HG03175 (cell line): ENCODE measurements around the gene GTF3C6.
"Not testable (repeated sequence)": the region's sequence is repeated elsewhere in the genome, so short reads cannot be mapped to it uniquely, and the experiment has no call there.

Source experiments
- ATAC-seq: cut with Tn5 transposase; IDR thresholded peaks from one replicate; pipeline ENCODE4 v1.9.1; 2021; ENCODE audit warnings: mild to moderate bottlenecking, moderate library complexity; ENCODE audit not compliant: unreplicated experiment

The GTF3C6 gene, protein sequence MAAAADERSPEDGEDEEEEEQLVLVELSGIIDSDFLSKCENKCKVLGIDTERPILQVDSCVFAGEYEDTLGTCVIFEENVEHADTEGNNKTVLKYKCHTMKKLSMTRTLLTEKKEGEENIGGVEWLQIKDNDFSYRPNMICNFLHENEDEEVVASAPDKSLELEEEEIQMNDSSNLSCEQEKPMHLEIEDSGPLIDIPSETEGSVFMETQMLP

DNA sequence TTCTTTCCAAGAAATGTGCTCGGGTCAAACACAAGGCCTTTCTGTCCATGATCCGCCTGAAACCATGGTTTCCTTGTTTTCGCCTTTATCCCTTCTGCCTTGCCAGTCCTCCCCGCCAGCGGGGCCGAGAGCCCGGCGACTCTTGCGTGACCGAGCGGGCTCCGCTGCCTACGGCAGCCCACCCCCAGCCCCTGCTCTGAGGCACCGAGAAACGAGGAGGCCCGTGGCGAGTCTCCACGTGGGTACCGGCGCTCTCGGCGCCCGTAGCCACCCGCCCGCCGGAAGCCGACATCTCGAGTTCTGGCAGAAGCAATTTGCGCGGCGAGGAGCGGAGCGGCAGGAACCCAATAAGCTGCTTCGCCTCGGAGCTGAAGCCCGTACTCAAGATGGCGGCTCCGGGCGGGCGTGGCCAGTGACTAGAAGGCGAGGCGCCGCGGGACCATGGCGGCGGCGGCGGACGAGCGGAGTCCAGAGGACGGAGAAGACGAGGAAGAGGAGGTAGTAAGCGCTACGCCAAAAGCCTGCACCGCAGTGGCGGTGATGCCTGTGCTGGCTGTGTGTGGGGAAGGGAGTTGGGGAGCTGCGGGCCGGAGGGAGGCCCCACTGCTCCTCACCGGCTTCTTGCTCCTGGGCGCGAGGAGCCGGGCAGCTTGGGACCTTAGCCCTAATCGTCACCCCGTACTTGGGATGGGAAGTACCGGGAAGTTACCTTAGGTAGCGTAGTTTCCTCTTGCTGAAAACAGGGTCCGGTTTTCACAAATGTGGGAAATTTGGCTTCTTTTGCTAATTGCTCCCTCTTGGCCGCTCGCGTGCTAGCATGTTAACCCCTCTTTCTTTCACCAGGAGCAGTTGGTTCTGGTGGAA lies at the start of gene GTF3C6:
Gene GTF3C6 (plus strand): TSS at position 378 of the 864 bp plus-strand sequence. CDS start 64 bp downstream, at position 442.
- ATAC-seq: peak; percentile 98

DNA sequence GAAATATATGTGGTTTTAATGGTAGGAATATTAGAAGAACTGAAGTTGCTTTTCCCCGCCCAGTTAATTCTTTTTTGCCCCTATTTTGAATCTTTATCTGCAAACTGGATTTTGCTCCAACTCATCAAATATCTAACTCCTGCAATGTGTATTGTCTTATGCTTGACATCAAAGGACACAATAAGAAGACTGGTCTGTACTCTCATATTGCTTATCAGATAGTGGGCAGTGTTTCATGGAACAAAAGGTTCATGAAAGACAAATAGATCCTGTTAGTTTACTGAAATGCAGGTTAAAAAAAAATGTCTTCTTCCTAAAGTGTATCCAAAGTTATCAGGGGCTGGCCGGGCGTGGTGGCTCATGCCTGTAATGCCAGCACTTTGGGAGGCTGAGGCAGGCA lies 27.7 kb upstream of the GTF3C6 start:
- no peak for ATAC-seq

DNA sequence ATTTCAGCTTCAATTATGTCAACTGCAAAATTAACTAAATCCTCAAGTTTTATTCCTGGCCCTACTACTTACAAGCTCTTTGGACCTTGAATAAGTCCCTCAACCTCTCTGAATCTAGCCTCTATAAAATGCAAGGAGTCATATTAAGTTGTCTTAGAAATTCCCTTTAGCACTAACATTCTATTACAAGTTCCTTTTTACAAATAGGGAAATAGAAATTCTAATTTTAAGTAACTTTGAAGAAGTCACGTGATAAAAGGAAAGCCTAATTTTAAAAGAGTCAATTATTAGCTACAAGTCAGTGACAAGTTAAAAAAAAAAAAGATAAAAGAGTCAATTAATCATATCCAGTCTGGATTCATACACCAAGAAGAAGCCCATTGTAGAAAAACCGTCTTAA lies 24.6 kb upstream of the GTF3C6 start:
- ATAC-seq: no peak

GRCh38 chr6:110934381-110934898 lies 24.1 kb upstream of the GTF3C6 start:
- ATAC-seq: no peak

GRCh38 chr6:110935171-110935570 lies 23.3 kb upstream of the GTF3C6 start:
- no peak for ATAC-seq

GRCh38 chr6:110938171-110938570 lies 20.3 kb upstream of the GTF3C6 start:
- no peak for ATAC-seq

DNA sequence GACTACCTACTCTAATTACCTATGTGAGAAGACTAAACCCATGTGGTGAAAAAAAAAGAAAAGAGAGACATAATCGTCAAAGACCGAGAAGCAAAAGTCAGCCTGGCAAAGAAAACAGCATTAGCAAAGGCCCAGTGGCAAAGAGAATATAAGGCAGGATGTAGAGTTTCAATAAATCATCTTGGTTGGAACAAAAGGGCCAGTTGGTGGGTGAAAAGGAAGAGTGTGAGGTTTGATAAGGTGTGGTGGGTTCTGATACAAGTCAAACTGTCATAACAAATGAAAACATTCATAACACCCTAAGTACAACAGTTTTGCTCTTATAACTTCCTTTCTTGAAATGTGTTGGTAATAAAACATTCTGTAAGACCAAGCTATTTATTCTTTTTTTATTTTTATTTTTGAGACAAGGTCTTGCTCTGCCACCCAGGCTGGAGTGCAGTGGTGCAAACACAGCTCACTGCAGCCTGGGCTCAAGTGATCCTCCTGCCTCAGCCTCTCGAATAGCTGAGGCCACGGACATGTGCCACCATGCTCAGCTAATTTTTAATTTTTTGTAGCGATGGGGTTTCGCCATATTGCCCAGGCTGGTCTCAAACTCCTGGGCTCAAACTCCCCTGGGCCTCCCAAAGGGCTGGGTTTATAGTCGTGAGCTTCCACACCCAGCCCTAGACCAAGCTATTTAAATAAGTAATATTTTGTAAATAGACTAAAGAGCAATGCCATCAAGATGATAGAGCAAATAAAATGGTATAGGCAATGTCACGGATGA lies 18.9 kb upstream of the GTF3C6 start:
- ATAC-seq: no peak

- ATAC-seq: peak; percentile 99
These were observed 13.8 kb upstream of the GTF3C6 start for GRCh38 chr6:110944681-110945151.

- ATAC-seq: no peak
These were observed 12.0 kb upstream of the GTF3C6 start for GRCh38 chr6:110946498-110946897.

GRCh38 chr6:110949679-110950285 lies 8.7 kb upstream of the GTF3C6 start:
- ATAC-seq: no peak

DNA sequence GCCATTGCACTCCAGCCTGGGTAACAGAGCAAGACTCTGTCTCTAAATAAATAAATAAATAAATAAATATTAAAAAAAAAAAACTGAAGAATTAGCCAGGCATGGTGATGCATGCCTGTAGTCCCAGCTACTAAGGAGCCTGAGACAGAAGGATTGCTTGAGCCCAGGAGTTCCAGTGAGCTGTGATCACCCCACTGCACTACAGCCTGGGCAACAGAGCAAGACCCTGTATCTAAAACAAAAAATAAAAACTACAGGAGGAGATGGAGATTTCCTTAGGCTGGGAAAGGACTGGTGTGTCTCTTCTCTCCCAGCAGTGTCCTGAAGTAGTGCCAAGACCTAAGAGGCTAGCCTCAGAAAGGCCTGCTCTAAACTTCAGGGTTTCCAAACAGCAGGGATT lies 8.1 kb upstream of the GTF3C6 start:
- ATAC-seq: no peak

- ATAC-seq: no peak
These were observed 7.5 kb upstream of the GTF3C6 start for GRCh38 chr6:110951008-110951407.

- no peak for ATAC-seq
These were observed 6.3 kb upstream of the GTF3C6 start for GRCh38 chr6:110951986-110952794.

DNA sequence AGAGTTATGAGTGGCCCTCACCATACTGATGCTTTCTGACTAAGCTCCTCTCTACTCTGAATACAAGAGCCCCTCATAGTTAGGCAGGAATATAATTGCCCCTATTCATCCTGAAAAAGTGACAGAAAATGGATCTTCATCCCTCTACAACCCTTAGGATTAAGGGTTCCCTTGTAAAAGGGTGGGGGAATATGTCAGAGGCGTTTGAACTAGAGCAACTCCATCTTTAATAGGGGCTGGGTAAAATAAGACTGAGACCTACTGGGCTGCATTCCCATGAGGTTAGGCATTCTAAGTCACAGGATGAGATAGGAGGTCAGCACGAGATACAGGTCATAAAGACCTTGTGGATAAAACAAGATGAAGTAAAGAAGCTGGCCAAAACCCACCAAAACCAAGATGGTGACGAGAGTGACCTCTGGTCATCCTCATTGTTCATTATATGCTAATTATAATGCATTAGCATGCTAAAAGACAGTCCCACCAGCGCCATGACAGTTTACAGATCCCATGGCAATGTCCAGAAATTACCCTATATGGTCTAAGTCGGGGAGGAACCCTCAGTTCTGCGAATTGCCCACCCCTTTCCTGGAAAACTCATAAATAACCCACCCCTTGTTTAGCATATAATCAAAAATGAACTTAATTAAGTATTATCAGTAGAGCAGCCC lies 4.7 kb upstream of the GTF3C6 start:
- ATAC-seq: no peak

DNA sequence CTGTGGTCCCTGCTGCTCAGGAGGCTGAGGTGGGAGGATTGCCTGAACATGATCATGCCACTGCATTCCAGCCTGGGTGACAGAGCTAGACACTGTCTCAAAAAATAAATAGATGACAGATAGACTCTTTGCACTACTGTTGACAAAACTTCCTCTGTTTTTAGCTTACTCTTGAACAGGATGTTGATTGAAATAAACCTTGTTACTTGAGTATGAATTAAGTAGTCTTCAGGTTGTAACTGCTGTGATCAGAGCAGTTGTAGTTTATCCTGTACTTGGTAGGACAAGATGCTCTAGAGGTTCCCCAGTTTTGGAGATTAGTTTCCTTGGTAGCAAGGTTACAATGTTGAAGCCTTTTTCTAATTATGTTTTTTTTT lies 1.5 kb downstream of the GTF3C6 start:
- no peak for ATAC-seq

- ATAC-seq: not testable (repeated sequence)
These were observed 4.1 kb downstream of the GTF3C6 start for GRCh38 chr6:110962636-110963035.

DNA sequence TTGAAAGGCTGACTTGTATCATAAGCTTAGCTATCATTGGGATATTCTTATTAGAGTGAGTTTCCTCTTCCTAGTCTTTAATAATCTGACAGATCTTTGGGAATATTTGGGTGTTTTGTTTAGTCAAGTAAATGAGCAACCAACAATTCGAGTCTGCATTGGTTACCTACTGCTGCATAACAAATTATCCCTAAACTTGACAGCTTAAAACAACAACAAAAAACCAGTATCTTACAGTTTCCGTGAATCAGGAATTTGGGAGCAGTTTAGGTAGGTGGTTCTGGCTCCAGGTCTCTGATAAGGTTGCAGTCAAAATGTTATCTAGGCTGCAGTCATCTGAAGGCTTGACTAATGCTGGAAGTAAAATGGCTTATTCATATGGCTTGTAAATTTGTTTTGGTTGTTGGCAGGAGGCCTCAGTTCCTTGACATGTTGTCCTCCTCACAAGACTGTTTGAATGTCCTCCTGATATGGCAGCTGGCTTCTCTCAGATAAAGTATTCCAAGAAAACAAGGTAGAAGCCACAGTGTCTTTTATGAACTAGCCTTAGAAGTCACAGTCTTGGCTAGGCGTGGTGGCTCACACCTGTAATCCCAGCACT lies 7.2 kb downstream of the GTF3C6 start:
- ATAC-seq: no peak

DNA sequence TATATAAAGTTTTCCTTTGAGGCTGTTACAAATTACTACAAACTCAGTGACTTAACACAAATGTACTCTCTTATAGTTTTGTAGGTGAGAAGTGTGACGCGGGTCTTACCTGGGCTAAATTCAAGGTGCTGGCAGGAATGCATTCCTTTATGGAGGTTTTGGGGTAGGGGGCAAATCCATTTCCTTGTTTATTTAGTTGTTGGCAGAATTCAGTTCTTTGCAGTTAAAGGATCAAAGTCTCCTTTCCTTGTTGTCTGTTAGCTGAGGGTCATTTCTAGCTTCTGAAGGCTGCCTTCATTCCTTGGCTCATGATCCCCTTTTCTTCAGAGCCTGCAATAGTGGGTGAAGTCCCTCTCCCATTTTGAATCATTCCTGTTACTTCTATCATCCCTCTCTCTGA lies 10.2 kb downstream of the GTF3C6 start:
- ATAC-seq: not testable (repeated sequence)

GRCh38 chr6:110971468-110971867 lies 13.0 kb downstream of the GTF3C6 start:
- ATAC-seq: no peak
